Stimulated activated CD8-positive, alpha-beta memory T cell treated with anti-CD3 and anti-CD28 coated beads, Interleukin-12 subunit alpha, Interleukin-12 subunit beta, amount 100 ng/mL, for 24 hours (primary cell): ENCODE results near the gene SULT1A2.
"Not testable (repeated sequence)": the region's sequence is repeated elsewhere in the genome, so short reads cannot be mapped to it uniquely, and the experiment has no call there.

Experiments
- DNase-seq: peaks from one replicate; pipeline ENCODE4 v3.0.0-alpha.2; 2020; ENCODE audit errors: extremely low read depth

The SULT1A2 gene

GRCh38 chr16:28591355-28591754 lies 5.5 kb downstream of the SULT1A2 start:
- DNase-seq, result no peak

GRCh38 chr16:28590384-28591340 lies 6.2 kb downstream of the SULT1A2 start:
- DNase-seq, result no peak

- no peak for DNase-seq
Observed at GRCh38 chr16:28589930-28590329, 6.9 kb downstream of the SULT1A2 start.

- no peak for DNase-seq
Observed at GRCh38 chr16:28589069-28589468, 7.8 kb downstream of the SULT1A2 start.

- DNase-seq, result no peak
Observed at GRCh38 chr16:28587386-28587785, 9.5 kb downstream of the SULT1A2 start.

GRCh38 chr16:28586466-28586865 lies 10.4 kb downstream of the SULT1A2 start:
- DNase-seq, result no peak

- DNase-seq, result no peak
Observed at GRCh38 chr16:28585674-28586073, 11.2 kb downstream of the SULT1A2 start.

- no peak for DNase-seq
Observed at GRCh38 chr16:28580726-28581315, 16.0 kb downstream of the SULT1A2 start.

- DNase-seq, result no peak
Observed at GRCh38 chr16:28575446-28576109, 21.3 kb downstream of the SULT1A2 start.

- no peak for DNase-seq
Observed at GRCh38 chr16:28574925-28575324, 21.9 kb downstream of the SULT1A2 start.

GRCh38 chr16:28573738-28574718 lies 22.8 kb downstream of the SULT1A2 start:
- no peak for DNase-seq

- DNase-seq, result no peak
Observed at GRCh38 chr16:28572696-28573510, 23.9 kb downstream of the SULT1A2 start.

- DNase-seq, result no peak
Observed at GRCh38 chr16:28569968-28570752, 26.7 kb downstream of the SULT1A2 start.

GRCh38 chr16:28569021-28569420 lies 27.8 kb downstream of the SULT1A2 start:
- no peak for DNase-seq

GRCh38 chr16:28567292-28567691 lies 29.6 kb downstream of the SULT1A2 start:
- DNase-seq, result no peak

- DNase-seq, result not testable (repeated sequence)
Observed at GRCh38 chr16:28566233-28566925, 30.5 kb downstream of the SULT1A2 start.

GRCh38 chr16:28563218-28563617 lies 33.6 kb downstream of the SULT1A2 start:
- no peak for DNase-seq

- no peak for DNase-seq
Observed at GRCh38 chr16:28562199-28562598, 34.7 kb downstream of the SULT1A2 start.

- DNase-seq, result no peak
Observed at GRCh38 chr16:28561557-28562187, 35.2 kb downstream of the SULT1A2 start.
